Stimulated activated CD4-positive, alpha-beta T cell treated with anti-CD3 and anti-CD28 coated beads, Interleukin-12 subunit alpha, Interleukin-12 subunit beta, amount 100 ng/mL, for 48 hours (primary cell): ENCODE results near the gene RAI14.
"Not testable (repeated sequence)": the region's sequence is repeated elsewhere in the genome, so short reads cannot be mapped to it uniquely, and the experiment has no call there.

Source experiments
- DNase-seq, 3 donors: peaks; one replicate each; pipeline ENCODE4 v3.0.0-alpha.2; 2020; ENCODE audit warnings: low read depth in 2 of 3, low spot score in 1 of 3

Gene RAI14

GRCh38 chr5:34724741-34725140 is 68.6 kb downstream of the RAI14 start:
- DNase-seq: no peak

DNA sequence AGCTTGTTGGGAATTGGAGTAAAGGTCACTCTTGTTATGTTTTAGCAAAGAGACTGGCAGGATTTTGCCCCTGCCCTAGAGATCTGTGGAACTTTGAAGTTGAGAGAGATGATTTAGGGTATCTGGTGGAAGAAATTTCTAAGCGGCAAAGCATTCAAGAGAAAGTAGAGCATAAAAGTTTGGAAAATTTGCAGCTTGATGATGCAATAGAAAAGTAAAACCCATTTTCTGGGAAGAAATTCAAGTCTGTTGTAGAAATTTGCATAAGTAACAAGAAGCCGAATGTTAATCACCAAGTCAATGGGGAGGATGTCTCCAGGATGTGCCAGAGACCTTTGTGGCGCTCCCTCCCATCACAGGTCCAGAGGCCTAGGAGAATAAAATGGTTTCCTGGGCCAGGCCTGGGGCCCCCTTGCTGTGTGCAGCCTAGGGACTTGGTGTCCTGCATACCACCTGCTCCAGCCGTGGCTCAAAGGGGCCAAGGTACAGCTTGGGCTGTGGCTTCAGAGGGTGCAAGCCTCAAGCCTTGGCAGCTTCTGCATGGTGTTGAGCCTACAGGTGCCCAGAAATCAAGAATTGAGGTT is 71.1 kb downstream of the RAI14 start:
- not testable (repeated sequence) for DNase-seq

DNA sequence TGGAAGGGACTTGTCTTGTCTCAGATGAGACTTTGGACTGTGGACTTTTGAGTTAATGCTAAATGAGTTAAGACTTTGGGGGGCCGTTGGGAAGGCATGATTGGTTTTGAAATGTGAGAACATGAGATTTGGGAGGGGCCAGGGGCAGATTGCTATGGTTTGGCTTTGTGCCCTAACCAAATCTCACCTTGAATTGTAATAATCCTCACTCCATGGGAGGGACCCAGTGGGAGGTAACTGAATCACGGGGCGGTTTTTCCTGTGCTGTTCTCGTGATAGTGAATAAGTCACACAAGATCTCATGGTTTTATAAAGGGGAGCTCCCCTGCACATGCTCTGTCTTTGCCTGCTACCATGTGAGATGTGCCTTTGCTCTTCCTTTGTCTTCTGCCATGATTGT is 72.1 kb downstream of the RAI14 start:
- DNase-seq: no peak

- DNase-seq: no peak
Observed at GRCh38 chr5:34731435-34732232, 75.5 kb downstream of the RAI14 start.

DNA sequence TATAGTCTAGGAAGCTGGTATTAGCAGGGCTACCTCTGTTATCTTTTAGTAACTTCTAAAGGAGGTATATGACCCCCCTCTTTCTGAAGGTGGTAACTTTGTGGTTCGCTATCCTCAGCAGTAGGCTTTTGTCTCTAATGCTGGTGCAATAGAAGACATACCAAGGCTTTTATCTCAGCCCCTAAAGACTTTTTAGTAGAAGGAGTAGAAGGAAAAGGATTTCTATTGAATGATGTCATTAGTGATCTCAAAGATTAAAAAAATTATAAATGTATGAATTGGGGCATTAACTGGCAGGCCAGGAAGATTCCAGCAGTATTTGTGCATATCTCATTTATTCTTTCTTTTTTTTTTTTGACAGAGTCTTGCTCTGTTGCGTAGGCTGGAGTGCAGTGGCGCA is 78.2 kb downstream of the RAI14 start:
- no peak for DNase-seq

DNA sequence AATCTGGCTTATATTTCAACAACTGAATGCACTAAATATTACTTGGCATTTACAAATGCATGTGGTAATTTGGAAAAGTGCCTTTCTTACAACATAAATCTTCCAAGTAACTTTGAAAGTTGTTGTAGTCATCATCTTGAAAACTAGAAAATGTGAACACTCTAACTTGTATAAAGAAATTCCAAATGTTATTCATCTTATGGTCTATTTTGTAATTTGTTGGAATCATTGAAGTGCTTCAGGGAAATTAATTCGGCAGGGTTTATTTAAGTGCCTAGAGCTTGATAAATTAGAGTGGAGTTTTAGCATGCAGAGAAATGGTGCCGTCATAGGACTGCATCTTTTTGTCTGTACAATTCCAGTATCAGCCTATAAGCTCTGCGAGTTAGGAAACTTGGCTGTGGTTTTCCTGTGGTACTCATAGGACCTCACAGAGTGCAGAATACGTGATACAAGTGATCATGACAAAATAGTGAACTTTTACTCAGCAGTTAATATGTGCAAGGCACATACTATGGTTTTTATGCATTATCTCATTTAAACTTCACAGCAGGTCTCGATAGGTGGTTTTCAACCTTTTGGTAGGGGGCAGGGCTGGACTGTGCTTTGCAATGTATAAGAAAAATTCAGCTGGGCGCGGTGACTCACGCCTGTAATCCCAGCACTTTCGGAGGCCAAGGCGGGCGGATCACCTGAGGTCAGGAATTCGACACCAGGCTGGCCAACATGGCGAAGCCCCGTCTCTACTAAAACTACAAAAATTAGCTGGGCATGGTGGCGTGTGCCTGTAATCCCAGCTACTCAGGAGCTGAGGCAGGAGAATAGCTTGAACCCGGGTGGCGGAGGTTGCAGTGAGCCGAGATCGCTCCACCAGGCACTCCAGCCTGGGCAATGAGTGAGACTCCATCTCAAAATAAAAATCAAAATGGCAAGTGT is 79.6 kb downstream of the RAI14 start:
- no peak for DNase-seq

DNA sequence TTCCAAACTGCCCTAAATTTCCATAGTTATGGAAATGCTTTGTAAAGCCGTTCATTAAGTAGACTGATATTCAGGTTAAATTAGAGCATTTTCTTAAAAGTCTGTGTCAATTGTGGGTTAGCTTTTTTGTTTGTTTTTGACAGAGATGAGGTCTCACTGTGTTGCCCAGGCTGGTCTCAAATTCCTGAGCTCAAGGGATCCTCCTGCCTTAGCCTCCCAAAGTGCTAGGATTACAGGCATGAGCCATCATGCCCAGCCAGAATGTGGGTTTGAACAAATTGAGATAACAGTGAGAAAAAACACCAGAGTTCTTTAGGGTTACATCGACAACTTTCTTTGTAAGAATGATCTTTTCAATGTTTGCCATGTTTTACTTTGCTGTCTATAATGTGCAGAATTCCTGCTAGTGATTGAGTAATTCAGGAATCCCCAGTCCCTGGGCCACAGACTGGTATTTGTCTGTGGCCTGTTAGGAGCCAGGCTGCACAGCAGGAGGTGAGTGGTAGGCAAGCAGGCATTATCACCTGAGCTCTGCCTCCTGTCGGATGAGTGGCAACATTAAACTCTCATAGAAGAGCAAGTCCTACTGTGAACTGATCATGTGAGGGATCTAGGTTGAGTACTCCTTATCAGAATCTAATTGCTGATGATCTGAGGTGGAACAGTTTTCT is 80.5 kb downstream of the RAI14 start:
- DNase-seq: no peak

DNA sequence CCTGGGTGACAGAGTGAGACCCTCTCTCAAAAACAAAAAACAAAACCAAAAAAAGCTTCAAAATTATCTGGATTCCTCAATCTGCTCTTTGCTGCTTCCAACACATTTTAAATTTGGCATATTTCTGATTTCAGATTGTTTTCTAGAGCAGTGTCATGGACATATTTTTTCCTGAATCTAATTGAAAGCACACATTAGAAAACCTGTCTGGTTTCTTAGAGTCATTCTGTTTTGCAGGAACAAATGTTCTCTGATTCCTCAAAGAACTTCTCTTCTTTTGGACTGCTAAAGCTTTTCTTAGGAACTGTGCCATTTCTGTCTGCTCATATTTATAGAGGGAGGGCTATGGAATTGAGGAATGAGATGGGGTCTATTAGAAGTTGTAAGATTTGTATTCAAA is 81.6 kb downstream of the RAI14 start:
- no peak for DNase-seq

DNA sequence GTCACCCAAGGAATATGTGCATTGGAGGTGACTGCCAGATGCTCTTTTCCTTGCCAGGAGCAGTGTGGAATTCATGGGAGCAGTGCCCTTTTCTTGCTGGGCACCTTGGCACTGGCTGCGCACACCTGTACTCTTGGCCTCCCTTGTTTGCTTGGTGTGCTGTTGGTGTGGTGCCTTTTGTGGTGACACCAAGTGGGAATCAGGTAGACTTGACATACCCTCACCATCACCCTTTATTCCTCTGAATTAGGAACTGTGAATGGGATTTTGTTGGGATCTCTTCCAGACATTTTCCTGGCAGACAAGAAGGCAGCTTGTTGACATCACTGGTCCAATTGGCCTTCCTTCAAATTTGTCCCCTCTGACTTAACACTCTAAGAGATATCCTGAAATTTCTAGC is 82.3 kb downstream of the RAI14 start:
- no peak for DNase-seq

DNA sequence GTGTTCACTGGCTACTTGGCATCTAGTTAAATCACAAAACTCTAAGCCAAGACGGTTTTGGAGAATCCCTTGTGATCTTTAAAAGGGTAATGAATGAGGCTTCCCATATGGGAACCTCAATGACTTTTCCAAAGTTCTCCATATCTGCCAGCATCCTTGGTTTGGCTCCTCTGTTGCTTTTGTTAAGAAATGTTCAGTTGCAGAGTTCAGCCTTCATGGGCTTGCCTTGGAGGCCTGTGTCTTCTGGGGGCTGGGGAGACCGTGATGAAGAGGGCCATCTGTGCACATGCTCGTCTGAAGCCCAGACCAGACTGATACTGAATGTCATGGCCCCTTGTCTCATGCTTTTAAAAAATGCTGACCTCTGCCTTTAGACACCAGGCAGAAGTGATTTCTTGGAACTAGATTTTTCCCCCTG is 84.3 kb downstream of the RAI14 start:
- DNase-seq: no peak

DNA sequence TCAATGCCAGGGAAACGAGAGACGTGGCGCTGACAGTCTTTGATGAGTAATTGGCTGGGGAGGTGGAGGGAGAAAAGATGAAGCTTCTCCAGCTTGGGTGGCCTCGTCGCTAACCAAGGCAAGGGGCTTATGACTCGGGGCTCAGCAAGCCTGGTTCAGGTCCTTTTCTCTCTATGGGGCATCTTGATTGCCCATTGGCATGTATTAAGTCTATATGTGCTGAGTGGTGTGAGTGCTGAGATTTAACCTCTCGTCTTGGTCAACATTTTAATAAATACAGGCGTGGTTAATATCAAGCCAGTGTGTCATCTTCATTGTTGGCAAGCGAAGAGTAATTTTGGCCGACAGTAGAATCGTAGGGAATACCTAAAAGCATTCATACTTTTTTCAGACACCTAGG is 85.9 kb downstream of the RAI14 start:
- no peak for DNase-seq

DNA sequence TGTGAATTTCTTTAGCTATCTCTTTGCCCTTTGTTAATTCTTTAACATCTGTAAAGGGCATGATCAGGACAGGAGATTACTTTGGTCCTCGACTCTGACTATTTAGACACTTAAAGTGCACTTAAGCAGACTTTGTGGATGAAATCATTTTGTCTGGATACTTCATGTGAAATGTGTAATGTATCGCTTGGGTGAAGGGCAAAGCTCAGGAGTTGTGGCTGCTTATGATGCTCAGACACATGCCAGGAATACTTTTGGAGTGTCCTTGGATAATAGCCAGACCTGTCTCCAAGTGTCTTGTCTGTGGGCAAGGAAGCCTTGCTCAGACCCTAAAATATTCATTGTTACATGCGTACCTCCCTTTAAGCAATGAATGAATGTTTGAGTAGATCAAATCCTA is 87.8 kb downstream of the RAI14 start:
- DNase-seq: no peak

GRCh38 chr5:34748431-34748830 is 92.3 kb downstream of the RAI14 start:
- no peak for DNase-seq

GRCh38 chr5:34749431-34749873 is 93.3 kb downstream of the RAI14 start:
- DNase-seq: no peak

DNA sequence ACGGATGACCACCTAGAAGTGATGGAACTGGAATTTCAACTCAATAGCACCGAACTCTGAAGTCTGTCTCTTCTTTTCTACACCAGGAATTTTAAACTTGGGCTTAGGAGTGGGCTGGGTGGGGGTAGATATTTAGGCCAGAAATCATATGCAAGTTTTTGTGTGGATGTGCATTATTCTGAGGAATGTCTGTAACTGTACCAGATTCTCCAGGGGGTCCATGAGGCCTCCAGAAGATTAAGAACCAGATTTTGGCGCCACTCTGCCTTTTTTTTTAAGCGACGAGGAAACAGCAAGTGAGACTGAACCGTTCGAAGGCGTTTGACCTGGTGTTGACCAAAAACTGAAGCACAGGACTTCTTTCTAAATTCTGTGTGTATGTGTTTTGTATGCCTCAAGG is 94.1 kb downstream of the RAI14 start:
- DNase-seq: no peak

DNA sequence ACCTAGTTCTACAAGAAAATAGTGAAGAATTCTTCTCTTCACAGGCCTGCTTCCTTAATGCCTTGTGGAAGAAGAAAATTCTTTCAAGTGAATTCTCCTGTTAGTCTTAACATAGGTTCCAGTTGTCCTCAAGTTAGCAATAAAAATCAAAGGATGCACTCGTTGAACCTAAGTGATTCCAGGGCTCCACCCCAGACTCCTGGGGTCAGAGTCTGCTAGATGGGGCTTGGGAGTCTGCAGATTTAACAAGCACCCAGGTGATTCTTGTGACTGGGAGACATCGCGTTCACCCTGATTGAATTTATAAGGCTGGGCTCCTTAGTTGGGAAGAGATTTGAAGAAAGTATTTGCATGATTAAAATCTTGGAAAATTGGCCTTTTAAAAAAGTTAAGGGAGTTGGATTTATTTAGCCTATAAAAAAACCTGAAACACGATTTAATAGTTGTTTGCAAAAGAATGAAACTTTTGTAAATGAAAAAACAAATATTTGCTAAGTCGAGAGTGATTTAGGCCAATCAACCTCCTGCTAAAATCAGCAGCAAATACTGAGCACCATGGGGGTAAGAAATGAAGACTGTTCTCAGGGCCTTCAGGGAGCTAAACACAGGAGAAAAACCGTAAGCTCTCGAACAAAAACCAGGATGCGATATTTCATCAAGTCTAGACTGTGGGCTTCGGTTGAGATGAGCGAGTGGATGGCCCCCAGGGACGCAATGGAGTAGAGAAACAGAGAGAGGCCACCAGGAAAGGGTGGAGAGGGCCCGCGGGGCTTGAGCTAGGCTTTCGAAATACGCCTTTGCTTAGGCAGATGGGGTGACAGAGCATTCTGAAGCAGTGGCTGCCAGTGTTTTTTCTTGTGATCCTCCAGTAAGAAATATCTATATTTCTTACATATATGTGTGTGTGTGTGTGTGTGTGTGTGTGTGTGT is 95.9 kb downstream of the RAI14 start:
- DNase-seq: no peak

DNA sequence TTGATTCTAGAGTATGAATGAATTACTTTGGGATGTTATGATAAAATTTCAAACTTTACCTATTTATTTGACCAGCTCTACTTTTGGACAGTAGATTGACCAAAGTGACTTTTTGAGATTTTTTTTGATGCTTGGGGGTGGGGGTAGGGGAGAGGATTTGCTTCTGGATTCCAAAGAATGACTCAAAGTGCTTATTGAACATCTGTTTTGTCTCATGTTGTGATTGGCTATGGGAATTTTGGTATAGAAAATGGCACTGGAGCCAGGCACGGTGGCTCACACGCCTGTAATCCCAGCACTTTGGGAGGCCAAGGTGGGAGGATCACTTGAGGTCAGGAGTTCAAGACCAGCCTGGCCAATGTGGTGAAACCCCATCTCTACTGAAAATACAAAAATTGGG is 97.1 kb downstream of the RAI14 start:
- not testable (repeated sequence) for DNase-seq

DNA sequence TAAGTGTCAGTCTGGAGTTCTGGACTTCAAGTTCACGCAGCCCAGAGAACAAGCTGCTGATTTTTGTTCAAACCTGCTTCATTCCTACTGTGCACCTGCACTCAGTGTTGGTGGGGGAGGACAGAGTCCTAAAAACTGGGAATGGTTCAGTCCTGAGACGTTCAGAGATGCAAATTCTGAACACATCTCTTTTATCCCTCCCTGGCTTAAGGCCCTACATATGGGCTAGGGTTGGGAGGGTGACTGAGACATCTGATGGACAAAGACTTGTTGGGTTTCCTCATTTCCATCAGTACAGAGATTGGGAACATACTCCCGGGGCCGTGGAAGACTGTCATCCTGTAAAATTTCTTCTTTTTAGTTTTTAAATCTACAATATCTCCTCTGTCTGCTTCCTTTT is 99.8 kb downstream of the RAI14 start:
- no peak for DNase-seq

DNA sequence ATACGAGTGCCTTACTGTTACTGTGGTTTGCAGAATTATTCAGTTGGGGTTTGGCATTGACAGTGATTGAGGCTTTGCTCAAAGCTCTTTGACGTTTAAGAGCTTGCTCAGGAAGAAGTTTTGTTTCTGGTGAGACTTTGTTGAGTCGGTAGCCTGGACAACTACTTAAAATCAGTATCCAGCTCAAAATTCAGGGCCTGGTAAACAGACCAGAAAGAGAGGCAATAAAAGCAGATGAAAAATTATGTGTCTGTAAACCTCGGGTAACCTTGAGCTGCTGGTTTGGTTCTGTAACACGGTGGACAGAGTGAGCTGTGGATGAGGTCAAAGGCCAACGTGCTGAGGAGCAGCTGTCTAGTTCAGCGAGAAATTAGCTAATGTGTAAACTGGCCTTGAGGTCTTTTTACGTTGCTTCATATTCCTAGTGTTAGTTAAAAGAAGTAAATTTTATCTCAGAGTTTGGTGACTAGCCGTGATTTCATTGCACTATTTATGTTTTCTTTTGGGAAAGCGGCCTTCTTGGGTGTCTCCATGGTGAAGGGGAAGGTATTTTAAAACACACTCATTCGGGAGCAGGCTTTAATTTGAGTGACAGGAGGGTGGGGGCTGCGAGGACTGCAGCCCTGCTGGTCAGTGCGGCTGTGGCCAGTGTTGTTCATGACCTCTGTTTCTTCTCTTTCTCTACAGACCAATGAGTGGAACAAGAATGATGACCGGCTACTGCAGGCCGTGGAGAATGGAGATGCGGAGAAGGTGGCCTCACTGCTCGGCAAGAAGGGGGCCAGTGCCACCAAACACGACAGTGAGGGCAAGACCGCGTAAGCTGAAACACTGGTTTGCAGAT is 100.9 kb downstream of the RAI14 start:
- no peak for DNase-seq
